SK-N-SH (cell line): Measurements from ENCODE around the gene PDIA4. TPM values are rescaled to one million over a fixed set of nuclear protein-coding genes. Genes with fewer than 3 reads are reported as not detected.
"Not testable (repeated sequence)": the region's sequence is repeated elsewhere in the genome, so short reads cannot be mapped to it uniquely, and the experiment has no call there.

Source experiments
- CTCF ChIA-PET: fragments of 300-600, 350-600 bp; formaldehyde crosslinking; extraction: SDS; loops from one replicate; lab custom pipeline; 2021; lab: Yijun Ruan, JAX
- POLR2A ChIA-PET: fragments of 350-600 bp; sonication (Branson Sonifier 250); formaldehyde crosslinking; extraction: SDS; loops from one replicate; lab custom pipeline; 2020; ENCODE audit warnings: antibody characterized with exemption, inconsistent platforms; lab: Yijun Ruan, JAX
- DNase-seq: peaks from one replicate; pipeline ENCODE4 v3.0.0; 2012
- H2AFZ ChIP-seq: fragments of 200-600 bp; sonication (generic); 2 replicates; pipeline ENCODE4 v1.8.1; 2016; ENCODE audit warnings: antibody characterized with exemption, mild to moderate bottlenecking, low read depth
- H3F3A ChIP-seq: fragments of 200-600 bp; sonication (generic); replicated peaks from 2 replicates; pipeline ENCODE3; 2016; ENCODE audit warnings: antibody characterized with exemption, mild to moderate bottlenecking; ENCODE audit not compliant: insufficient read depth
- H3K27ac ChIP-seq, 2 experiments: fragments of 200-500 bp in 1 of 2; fragments of 200-600 bp in 1 of 2; sonication (Bioruptor generic) in 1 of 2; sonication (generic), shearing (Covaris generic) in 1 of 2; 2 replicates each; pipeline versions ENCODE4 v1.5.1 to v1.6.1; 2014 to 2016; ENCODE audit warnings: low read depth in 2 of 2, inconsistent platforms in 1 of 2, low read length in 1 of 2, mild to moderate bottlenecking in 1 of 2, mixed read lengths in 1 of 2
- H3K27me3 ChIP-seq: fragments of 200-600 bp; sonication (generic), shearing (Covaris generic); 2 replicates; pipeline ENCODE4 v1.6.1; 2016; ENCODE audit warnings: mixed run types; ENCODE audit not compliant: insufficient read depth
- H3K36me3 ChIP-seq, 2 experiments: fragments of 200-500 bp in 1 of 2; fragments of 200-600 bp in 1 of 2; sonication (Bioruptor generic) in 1 of 2; sonication (generic) in 1 of 2; replicated peaks in 1 of 2; 2 replicates each; pipeline versions ENCODE3 to v1.5.1; 2014 to 2016; ENCODE audit warnings: low read length in 1 of 2, mild to moderate bottlenecking in 1 of 2; ENCODE audit not compliant: insufficient read depth in 2 of 2, control insufficient read depth in 1 of 2
- H3K4me1 ChIP-seq, 2 experiments: fragments of 200-500 bp in 1 of 2; fragments of 200-600 bp in 1 of 2; sonication (Bioruptor generic) in 1 of 2; sonication (generic), shearing (Covaris generic) in 1 of 2; 2 replicates each; pipeline versions ENCODE4 v1.5.1 to v1.6.1; 2014 to 2016; ENCODE audit warnings: low read depth in 1 of 2, low read length in 1 of 2, mixed run types in 1 of 2; ENCODE audit not compliant: insufficient read depth in 2 of 2, control insufficient read depth in 1 of 2
- H3K4me2 ChIP-seq: fragments of 200-600 bp; sonication (generic), shearing (Covaris generic); 2 replicates; pipeline ENCODE4 v1.6.1; 2017; ENCODE audit warnings: mixed run types
- H3K4me3 ChIP-seq, 2 experiments: fragments of 200-500 bp in 1 of 2; fragments of 200-600 bp in 1 of 2; sonication (Bioruptor generic) in 1 of 2; sonication (generic), shearing (Covaris generic) in 1 of 2; 2 replicates each; pipeline versions ENCODE4 v1.5.1 to v1.8.1; 2014 to 2016; ENCODE audit warnings: low read depth in 2 of 2, inconsistent platforms in 1 of 2, low read length in 1 of 2, mild to moderate bottlenecking in 1 of 2, mixed read lengths in 1 of 2, moderate library complexity in 1 of 2
- H3K79me2 ChIP-seq: fragments of 200-600 bp; sonication (generic); 2 replicates; pipeline ENCODE4 v1.8.1; 2017; ENCODE audit warnings: mild to moderate bottlenecking; ENCODE audit not compliant: insufficient read depth
- H3K9ac ChIP-seq: fragments of 200-600 bp; sonication (generic); 2 replicates; pipeline ENCODE4 v1.6.1; 2017; ENCODE audit warnings: mixed run types
- H3K9me2 ChIP-seq: fragments of 200-600 bp; sonication (generic); 2 replicates; pipeline ENCODE4 v1.6.1; 2017; ENCODE audit warnings: mixed run types
- H3K9me3 ChIP-seq: fragments of 200-600 bp; sonication (generic); 2 replicates; pipeline ENCODE4 v1.6.1; 2017; ENCODE audit warnings: mixed run types, mild to moderate bottlenecking, moderate library complexity
- H4K20me1 ChIP-seq: fragments of 200-600 bp; sonication (generic); 2 replicates; pipeline ENCODE4 v1.6.1; 2017; ENCODE audit warnings: mild to moderate bottlenecking, mixed run types; ENCODE audit not compliant: insufficient read depth
- FOSL2 ChIP-seq: IDR thresholded peaks from 2 replicates; pipeline ENCODE4 v1.4.0; 2012; ENCODE audit warnings: low read depth, mild to moderate bottlenecking, moderate library complexity, borderline replicate concordance
- FOXJ3 ChIP-seq: sonication (generic); formaldehyde crosslinking; IDR thresholded peaks from 2 replicates; pipeline ENCODE4 v1.5.1; 2020; ENCODE audit warnings: mild to moderate bottlenecking, missing genetic modification reagents
- FOXM1 ChIP-seq: IDR thresholded peaks from 2 replicates; pipeline ENCODE4 v1.4.0; 2012; ENCODE audit warnings: low read depth, mild to moderate bottlenecking
- GABPA ChIP-seq: IDR thresholded peaks from 2 replicates; pipeline ENCODE4 v1.4.0; 2012; ENCODE audit warnings: low read depth, mild to moderate bottlenecking
- JUND ChIP-seq: IDR thresholded peaks from 2 replicates; pipeline ENCODE4 v1.4.0; 2012
- MXI1 ChIP-seq: IDR thresholded peaks from 2 replicates; pipeline ENCODE4 v1.6.1; 2012; ENCODE audit warnings: mild to moderate bottlenecking, low read depth, low read length, improper control_type of control experiment
- NFIC ChIP-seq: IDR thresholded peaks from 2 replicates; pipeline ENCODE4 v1.4.0; 2012; ENCODE audit warnings: borderline replicate concordance
- RAD21 ChIP-seq: IDR thresholded peaks from 2 replicates; pipeline ENCODE4 v1.6.1; 2012; ENCODE audit warnings: mild to moderate bottlenecking, low read length
- RXRA ChIP-seq: IDR thresholded peaks from 2 replicates; pipeline ENCODE4 v1.4.0; 2012; ENCODE audit warnings: low read depth, mild to moderate bottlenecking, borderline replicate concordance
- SIN3A ChIP-seq: IDR thresholded peaks from 2 replicates; pipeline ENCODE4 v1.6.1; 2012; ENCODE audit warnings: low read depth, mild to moderate bottlenecking, low read length, moderate library complexity, borderline replicate concordance
- WGBS: methylation state at CpG from one replicate; pipeline ENCODE4 v1.1.6; 2017; ENCODE audit warnings: low lambda C conversion rate; 5-methylcytosine and 5-hydroxymethylcytosine counted together
- polyA plus RNA-seq, 3 experiments: library from polyadenylated mRNA; depleted of rRNA; stranded (reverse); fragments of >200 nt; gene quantifications; 2 replicates each; pipeline ENCODE4 v1.2.3, GENCODE V29; 2012
- TF ChIP-seq, protein P1 (sequence below): IDR thresholded peaks from 2 replicates; pipeline ENCODE4 v1.4.0; 2012; ENCODE audit warnings: low read depth, borderline replicate concordance
- TF ChIP-seq, protein P2 (sequence below): IDR thresholded peaks from 2 replicates; pipeline ENCODE4 v1.4.0; 2012; ENCODE audit warnings: low read depth, borderline replicate concordance
- TF ChIP-seq, protein P3 (sequence below): IDR thresholded peaks from 2 replicates; pipeline ENCODE4 v1.6.1; 2012; ENCODE audit warnings: mild to moderate bottlenecking, low read depth, low read length, moderate library complexity

PDIA4 gene
- polyA plus RNA-seq, 1 of the 3 experiments (the other 2 are of a cell fraction), result 400 TPM

DNA sequence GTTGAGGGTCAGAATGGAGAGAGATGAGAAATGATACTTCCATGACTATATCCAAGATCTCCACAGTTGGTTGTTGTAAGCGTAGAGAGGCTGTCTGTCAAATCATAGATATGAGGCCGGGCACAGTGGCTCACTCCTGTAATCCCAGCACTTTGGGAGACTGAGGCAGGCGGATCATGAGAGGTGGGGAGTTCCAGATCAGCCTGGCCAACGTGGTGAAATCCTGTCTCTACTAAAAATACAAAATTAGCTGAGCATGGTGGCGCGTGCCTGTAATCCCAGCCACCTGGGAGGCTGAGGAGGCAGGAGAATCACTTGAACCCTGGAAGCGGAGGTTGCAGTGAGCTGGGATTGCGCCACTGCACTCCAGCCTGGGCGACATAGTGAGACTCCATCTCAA, 2.1 kb upstream of the PDIA4 start:
- POLR2A ChIA-PET, result interaction anchor here (1.3 to 1.5 kb wide), 2 partner anchors 35 to 96 kb away, joined by 3 to 4 read pairs; partner anchors contain the start of gene ZNF425
- not testable (repeated sequence) for H4K20me1 ChIP-seq, DNase-seq, H3K9me2 ChIP-seq, H3K9ac ChIP-seq, H3K9me3 ChIP-seq, H3K4me2 ChIP-seq, H3K36me3 ChIP-seq, H3K27me3 ChIP-seq, H2AFZ ChIP-seq, H3F3A ChIP-seq, H3K27ac ChIP-seq, H3K4me3 ChIP-seq
- 96% methylated on average over 9 of the region's 9 CpGs for WGBS
- peaks cover 27% of the 10 kb centered on the region for H3K79me2 ChIP-seq
- CTCF ChIA-PET, result interaction anchor here (1.1 to 3.0 kb wide), 2 partner anchors 13 to 35 kb away, joined by 3 to 13 read pairs; no protein-coding TSS in a partner anchor
- peaks cover 5 to 13% of the 10 kb centered on the region in 2 experiments; a peak in 3 of 4 replicates for H3K4me1 ChIP-seq

GRCh38 chr7:149027611-149028345, 527 bp downstream of the PDIA4 start:
- peaks cover 5 to 19% of the 10 kb centered on the region in 2 experiments for H3K36me3 ChIP-seq
- peak overlapping the region; percentile 85 to 97 for H3K4me3 ChIP-seq
- peak overlapping the region; percentile 89 for H3K4me2 ChIP-seq
- H3K79me2 ChIP-seq, result peaks cover 53% of the 10 kb centered on the region
- CTCF ChIA-PET, result interaction anchor here (0.7 to 2.5 kb wide), 9 partner anchors 11 to 98 kb away, joined by 3 to 26 read pairs (median 4); partner anchors contain the start of gene ZNF425
- no peaks in the 10 kb centered on the region for H3K27me3 ChIP-seq
- H3K4me1 ChIP-seq, result peaks cover 5 to 19% of the 10 kb centered on the region in 2 experiments; a peak in 3 of 4 replicates
- no peaks in the 10 kb centered on the region for H3K9me3 ChIP-seq
- peak; percentile 11; the same call in 1 of the 2 replicates for TF ChIP-seq SIN3A
- TF ChIP-seq, protein P1, sequence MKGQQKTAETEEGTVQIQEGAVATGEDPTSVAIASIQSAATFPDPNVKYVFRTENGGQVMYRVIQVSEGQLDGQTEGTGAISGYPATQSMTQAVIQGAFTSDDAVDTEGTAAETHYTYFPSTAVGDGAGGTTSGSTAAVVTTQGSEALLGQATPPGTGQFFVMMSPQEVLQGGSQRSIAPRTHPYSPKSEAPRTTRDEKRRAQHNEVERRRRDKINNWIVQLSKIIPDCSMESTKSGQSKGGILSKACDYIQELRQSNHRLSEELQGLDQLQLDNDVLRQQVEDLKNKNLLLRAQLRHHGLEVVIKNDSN, result 0 out of 2 replicates have a peak, but pooled peaks have one; percentile 6
- peak; percentile 13; the same call in 1 of the 2 replicates for TF ChIP-seq MXI1
- TF ChIP-seq RAD21, result no peak
- H3K27ac ChIP-seq, result peak overlapping the region; percentile 82 to 91
- no peaks in the 10 kb centered on the region for H3K9me2 ChIP-seq
- POLR2A ChIA-PET, result interaction anchor here (1.0 to 2.5 kb wide), 3 partner anchors 9 to 119 kb away, joined by 4 to 25 read pairs (median 4); partner anchors contain the start of gene ZNF398
- peaks cover 10% of the 10 kb centered on the region for H3F3A ChIP-seq
- WGBS, result 3% methylated on average over 34 of the region's 43 CpGs
- peak overlapping the region; percentile 84 for H2AFZ ChIP-seq
- DNase-seq, result peak; percentile 50
- no peaks in the 10 kb centered on the region for H4K20me1 ChIP-seq
- peak overlapping the region; percentile 89 for H3K9ac ChIP-seq

GRCh38 chr7:149027055-149027454, 1.2 kb downstream of the PDIA4 start:
- Histone ChIP-seq H2AFZ (0 out of 2 replicates have a peak overlapping the region, but pooled peaks have one; percentile 84), H3K4me1 (peaks cover 5 to 19% of the 10 kb centered on the region in 2 experiments; a peak in 3 of 4 replicates), H3K9me2 (no peaks in the 10 kb centered on the region), H3K4me3 (peak overlapping the region; percentile 85 to 97), H3K9me3 (no peaks in the 10 kb centered on the region), H3K79me2 (peaks cover 60% of the 10 kb centered on the region), H3K9ac (peak overlapping the region; percentile 89), H3K4me2 (peak overlapping the region; percentile 89), H3K36me3 (peaks cover 5 to 19% of the 10 kb centered on the region in 2 experiments), H3K27me3 (no peaks in the 10 kb centered on the region), H3K27ac (peak overlapping the region; percentile 82 to 91; a peak in 3 of 4 replicates), H4K20me1 (0 out of 2 replicates have a peak, but pooled peaks cover 1% of the 10 kb centered on the region), H3F3A (peaks cover 10% of the 10 kb centered on the region)
- POLR2A ChIA-PET, result interaction anchor here (0.7 to 2.5 kb wide), 4 partner anchors 9 to 38 kb away, joined by 3 to 25 read pairs (median 4); no protein-coding TSS in a partner anchor
- CTCF ChIA-PET, result interaction anchor here (1.0 to 2.5 kb wide), 5 partner anchors 12 to 99 kb away, joined by 4 to 26 read pairs (median 7); partner anchors contain the start of gene ZNF425
- WGBS, result 33% methylated on average over 10 of the region's 10 CpGs
- DNase-seq, result no peak
- TF ChIP-seq FOSL2 (no peak), GABPA (no peak; the same call in 1 of the 2 replicates), JUND (no peak), FOXJ3 (CRISPR knock-in tag) (no peak), NFIC (no peak), RXRA (no peak), FOXM1 (no peak)
- TF ChIP-seq, protein P2, sequence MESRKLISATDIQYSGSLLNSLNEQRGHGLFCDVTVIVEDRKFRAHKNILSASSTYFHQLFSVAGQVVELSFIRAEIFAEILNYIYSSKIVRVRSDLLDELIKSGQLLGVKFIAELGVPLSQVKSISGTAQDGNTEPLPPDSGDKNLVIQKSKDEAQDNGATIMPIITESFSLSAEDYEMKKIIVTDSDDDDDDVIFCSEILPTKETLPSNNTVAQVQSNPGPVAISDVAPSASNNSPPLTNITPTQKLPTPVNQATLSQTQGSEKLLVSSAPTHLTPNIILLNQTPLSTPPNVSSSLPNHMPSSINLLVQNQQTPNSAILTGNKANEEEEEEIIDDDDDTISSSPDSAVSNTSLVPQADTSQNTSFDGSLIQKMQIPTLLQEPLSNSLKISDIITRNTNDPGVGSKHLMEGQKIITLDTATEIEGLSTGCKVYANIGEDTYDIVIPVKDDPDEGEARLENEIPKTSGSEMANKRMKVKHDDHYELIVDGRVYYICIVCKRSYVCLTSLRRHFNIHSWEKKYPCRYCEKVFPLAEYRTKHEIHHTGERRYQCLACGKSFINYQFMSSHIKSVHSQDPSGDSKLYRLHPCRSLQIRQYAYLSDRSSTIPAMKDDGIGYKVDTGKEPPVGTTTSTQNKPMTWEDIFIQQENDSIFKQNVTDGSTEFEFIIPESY, result no peak
- TF ChIP-seq, protein P3, sequence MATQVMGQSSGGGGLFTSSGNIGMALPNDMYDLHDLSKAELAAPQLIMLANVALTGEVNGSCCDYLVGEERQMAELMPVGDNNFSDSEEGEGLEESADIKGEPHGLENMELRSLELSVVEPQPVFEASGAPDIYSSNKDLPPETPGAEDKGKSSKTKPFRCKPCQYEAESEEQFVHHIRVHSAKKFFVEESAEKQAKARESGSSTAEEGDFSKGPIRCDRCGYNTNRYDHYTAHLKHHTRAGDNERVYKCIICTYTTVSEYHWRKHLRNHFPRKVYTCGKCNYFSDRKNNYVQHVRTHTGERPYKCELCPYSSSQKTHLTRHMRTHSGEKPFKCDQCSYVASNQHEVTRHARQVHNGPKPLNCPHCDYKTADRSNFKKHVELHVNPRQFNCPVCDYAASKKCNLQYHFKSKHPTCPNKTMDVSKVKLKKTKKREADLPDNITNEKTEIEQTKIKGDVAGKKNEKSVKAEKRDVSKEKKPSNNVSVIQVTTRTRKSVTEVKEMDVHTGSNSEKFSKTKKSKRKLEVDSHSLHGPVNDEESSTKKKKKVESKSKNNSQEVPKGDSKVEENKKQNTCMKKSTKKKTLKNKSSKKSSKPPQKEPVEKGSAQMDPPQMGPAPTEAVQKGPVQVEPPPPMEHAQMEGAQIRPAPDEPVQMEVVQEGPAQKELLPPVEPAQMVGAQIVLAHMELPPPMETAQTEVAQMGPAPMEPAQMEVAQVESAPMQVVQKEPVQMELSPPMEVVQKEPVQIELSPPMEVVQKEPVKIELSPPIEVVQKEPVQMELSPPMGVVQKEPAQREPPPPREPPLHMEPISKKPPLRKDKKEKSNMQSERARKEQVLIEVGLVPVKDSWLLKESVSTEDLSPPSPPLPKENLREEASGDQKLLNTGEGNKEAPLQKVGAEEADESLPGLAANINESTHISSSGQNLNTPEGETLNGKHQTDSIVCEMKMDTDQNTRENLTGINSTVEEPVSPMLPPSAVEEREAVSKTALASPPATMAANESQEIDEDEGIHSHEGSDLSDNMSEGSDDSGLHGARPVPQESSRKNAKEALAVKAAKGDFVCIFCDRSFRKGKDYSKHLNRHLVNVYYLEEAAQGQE, result no peak
